ENCODE results near the gene KRT5.
"Not testable (repeated sequence)": the region's sequence is repeated elsewhere in the genome, so short reads cannot be mapped to it uniquely, and the experiment has no call there.

Gene KRT5

DNA sequence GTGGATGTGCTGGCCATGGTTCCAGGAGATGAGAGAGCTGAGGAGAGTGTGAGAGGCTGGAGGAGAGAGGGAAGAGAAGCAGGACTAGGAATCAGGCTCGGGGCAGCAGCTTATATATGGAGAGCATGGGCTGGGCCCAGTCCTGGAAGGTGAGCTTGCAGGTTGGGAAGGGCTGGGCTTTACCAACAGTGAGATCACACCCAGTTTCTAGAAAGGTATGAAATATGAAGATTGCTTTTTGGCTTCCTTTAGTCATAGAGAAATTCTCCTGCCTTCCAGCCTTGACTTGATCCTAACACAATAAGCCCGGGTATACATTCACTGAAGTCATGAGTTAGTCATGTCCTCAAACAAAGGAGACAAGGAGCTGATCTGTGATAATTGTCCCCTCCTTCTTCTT is 27.0 kb downstream of the KRT5 start, which contains the start of gene KRT6A:
Gene KRT6A, minus strand, starts transcription at position 86 of the 400 bp plus-strand sequence. Its CDS starts 69 bp downstream, at position 17.
- DNase-seq: no peak

DNA sequence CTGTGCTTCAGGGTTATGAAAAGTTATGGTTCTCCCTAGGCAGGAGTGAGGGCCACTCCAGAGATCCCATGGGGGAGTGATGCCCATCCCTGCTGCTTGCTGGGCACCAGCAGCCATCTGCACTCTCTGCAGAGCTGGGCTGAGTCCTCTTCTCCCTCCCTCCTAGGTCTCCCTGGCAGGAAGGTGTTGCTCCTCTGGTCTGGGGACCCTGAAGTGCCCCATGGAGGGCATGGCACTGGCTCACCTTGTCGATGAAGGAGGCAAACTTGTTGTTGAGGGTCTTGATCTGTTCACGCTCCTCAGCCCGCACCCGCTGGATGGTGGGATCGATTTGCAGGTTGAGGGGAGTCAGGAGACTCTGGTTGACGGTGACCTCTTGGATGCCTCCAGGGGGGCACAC is 27.8 kb downstream of the KRT5 start:
- not testable (repeated sequence) for DNase-seq

- not testable (repeated sequence) for DNase-seq
These were observed 28.7 kb downstream of the KRT5 start for GRCh38 chr12:52491495-52491894.

- DNase-seq: no peak
These were observed 31.5 kb downstream of the KRT5 start for GRCh38 chr12:52488736-52489135.

GRCh38 chr12:52487744-52488443 is 32.3 kb downstream of the KRT5 start:
- not testable (repeated sequence) for DNase-seq

DNA sequence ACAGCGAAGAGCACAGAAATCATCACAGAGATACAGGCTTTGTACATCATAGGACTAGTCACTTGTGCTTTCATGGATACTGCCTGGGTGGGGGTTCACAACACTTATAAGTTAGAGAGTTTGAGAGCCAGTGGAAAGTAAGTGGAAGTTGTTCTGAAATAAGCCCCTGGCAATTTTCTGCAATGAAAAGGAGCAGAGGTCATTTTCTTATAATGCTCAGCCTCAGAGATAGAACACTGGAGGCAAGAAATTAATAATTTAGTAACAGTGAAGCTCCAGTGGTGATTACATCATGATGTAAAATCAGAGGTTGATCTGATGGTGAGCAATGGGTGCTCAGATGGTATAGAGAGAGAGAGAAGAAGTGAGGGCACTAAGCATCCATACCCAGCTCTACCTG is 33.0 kb downstream of the KRT5 start:
- DNase-seq: no peak

DNA sequence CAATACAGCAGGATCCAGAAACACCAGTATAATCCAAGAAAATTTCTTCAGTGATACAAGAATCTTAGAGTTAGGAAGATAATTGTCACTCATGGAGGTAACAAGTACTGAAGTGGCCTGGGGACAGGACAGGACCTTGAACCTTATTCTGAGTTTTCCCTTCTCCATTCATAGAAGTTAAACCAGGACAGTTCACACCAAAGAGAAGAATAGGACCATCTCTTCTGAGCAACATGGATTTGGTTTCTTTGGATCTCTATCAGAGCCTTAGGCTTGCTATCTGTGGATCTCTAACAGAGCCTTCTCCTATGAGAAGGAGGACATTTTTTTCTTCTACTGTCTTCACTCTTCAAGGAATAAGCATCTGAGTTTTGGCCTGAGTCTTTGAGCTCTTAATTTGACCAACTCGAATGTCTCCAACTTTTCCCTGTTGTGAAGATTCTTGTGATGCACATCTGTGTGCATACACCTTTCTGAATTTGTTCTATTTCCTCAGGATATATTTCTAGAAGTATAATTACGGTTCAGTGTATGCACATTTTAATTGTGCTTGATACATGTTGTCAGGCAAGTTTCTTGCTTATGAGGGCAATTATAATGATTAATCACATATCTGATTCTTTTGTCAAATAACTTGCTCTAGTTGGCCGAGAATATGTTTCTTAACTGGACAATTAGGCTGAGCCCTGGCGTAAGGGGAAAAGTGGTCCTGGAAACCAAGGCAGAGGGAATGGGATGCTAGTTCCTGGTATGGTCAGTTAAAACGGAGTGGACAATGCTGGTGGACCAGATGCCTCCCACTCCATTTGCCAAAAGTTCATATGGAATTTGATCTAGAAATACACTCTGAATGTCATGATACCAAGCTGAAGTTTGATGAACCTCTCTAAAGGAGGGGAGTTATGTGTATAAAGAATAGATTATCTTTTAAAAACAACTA is 33.8 kb downstream of the KRT5 start:
- no peak for DNase-seq

- DNase-seq: no peak
These were observed 40.1 kb downstream of the KRT5 start for GRCh38 chr12:52480073-52480472.

GRCh38 chr12:52477651-52478050 is 42.5 kb downstream of the KRT5 start:
- DNase-seq: no peak

GRCh38 chr12:52474212-52474611 is 46.0 kb downstream of the KRT5 start:
- no peak for DNase-seq

- no peak for DNase-seq
These were observed 46.4 kb downstream of the KRT5 start, which contains the start of gene KRT6C for GRCh38 chr12:52473768-52474167. KRT6C (minus strand) TSS chr12:52473805; CDS start chr12:52473737, 68 bp downstream.

GRCh38 chr12:52469853-52470252 is 50.3 kb downstream of the KRT5 start:
- no peak for DNase-seq

GRCh38 chr12:52464897-52465296 is 55.3 kb downstream of the KRT5 start:
- DNase-seq: no peak

Measured in activated CD4-positive, alpha-beta T cell treated with anti-CD3 and anti-CD28 coated beads for 48 hours (primary cell).